Esophagus squamous epithelium (tissue), 5 donors: ENCODE results near the gene ANKRD31. TPM values are rescaled to one million over a fixed set of nuclear protein-coding genes. Genes with fewer than 3 reads are reported as not detected.

Source experiments
- DNase-seq: peaks from one replicate; lab custom pipeline; 2025; lab: John Stamatoyannopoulos, UW
- H3K27ac ChIP-seq, 4 donors: fragments of 200-600 bp; sonication (generic); one replicate each; pipeline ENCODE4 v1.5.1; 2016 to 2019; ENCODE audit warnings: mild to moderate bottlenecking in 1 of 4
- H3K27me3 ChIP-seq, 4 donors: fragments of 200-600 bp; sonication (generic); 1 replicate in 3 of 4; 2 replicates in 1 of 4; pipeline versions ENCODE4 v1.5.1 to v1.6.0; 2017 to 2021; ENCODE audit warnings: antibody characterized with exemption in 1 of 4
- H3K36me3 ChIP-seq, 3 donors: fragments of 200-600 bp; sonication (generic); one replicate each; pipeline ENCODE4 v1.5.1; 2016 to 2019
- H3K4me1 ChIP-seq, 3 donors: fragments of 200-600 bp; sonication (generic); one replicate each; pipeline ENCODE4 v1.5.1; 2017 to 2019
- H3K4me3 ChIP-seq, 4 donors: fragments of 200-600 bp; sonication (generic); 1 replicate in 3 of 4; 2 replicates in 1 of 4; pipeline ENCODE4 v1.5.1; 2016 to 2019; ENCODE audit warnings: mild to moderate bottlenecking in 2 of 4, moderate library complexity in 1 of 4
- H3K9me3 ChIP-seq, 3 donors: fragments of 200-600 bp; sonication (generic); one replicate each; pipeline ENCODE4 v1.5.1; 2016 to 2019
- CTCF ChIP-seq, 6 experiments: fragments of 450-650 bp in 4 of 6; fragments of 200-600 bp in 2 of 6; sonication (generic) in 2 of 6; IDR thresholded peaks; one replicate each; pipeline ENCODE4 v1.5.1; 2016 to 2019; ENCODE audit warnings: antibody characterized with exemption in 6 of 6, mild to moderate bottlenecking in 4 of 6, moderate library complexity in 4 of 6
- POLR2A ChIP-seq, 4 donors: fragments of 450-650 bp; IDR thresholded peaks; one replicate each; pipeline ENCODE4 v1.6.1; 2017; ENCODE audit warnings: antibody characterized with exemption in 4 of 4, mild to moderate bottlenecking in 4 of 4, moderate library complexity in 3 of 4
- WGBS, 2 donors: methylation state at CpG; one replicate each; pipeline ENCODE4 v1.1.5; 2018; 5-methylcytosine and 5-hydroxymethylcytosine counted together
- intact Hi-C: fragments of 100-400 bp; cut with DNase I; formaldehyde crosslinking; loops from one replicate; pipeline ENCODE4 v1.15.0; 2022
- total RNA-seq, 4 donors: library from RNA; depleted of rRNA; stranded (reverse); fragments of >200 nt; gene quantifications; one replicate each; pipeline ENCODE4 v1.1.0, GENCODE V29; 2016
- donor health status: DM: yes; HTN: yes; CAD: no.

Gene ANKRD31
- total RNA-seq, 4 donors from 2014 or later, result 0.19 to 1.1 (median 0.54) TPM

GRCh38 chr5:75243100-75243499 is 6.4 kb upstream of the ANKRD31 start:
- peak overlapping the region in 3 of 4 donors; percentile 56 to 84 (median 71) for H3K27ac ChIP-seq
- H3K27me3 ChIP-seq, result no peaks in the 10 kb centered on the region
- H3K9me3 ChIP-seq, result no peaks in the 10 kb centered on the region
- peaks cover 0 to 54% (median 0%) of the 10 kb centered on the region in 3 donors for H3K4me1 ChIP-seq
- intact Hi-C loops, result loop anchor here (10.0 kb wide), 1 partner anchor 82 kb away; no protein-coding TSS in a partner anchor
- 33 to 46% methylated on average over 1 of the region's 1 CpG for WGBS, 2 donors
- DNase-seq, result no peak
- H3K4me3 ChIP-seq, result no peak overlapping the region
- no peak for TF ChIP-seq CTCF (IDR thresholded peaks at IDR 0.05)
- no peak for TF ChIP-seq POLR2A (IDR thresholded peaks at IDR 0.05)
- no peaks in the 10 kb centered on the region for H3K36me3 ChIP-seq

GRCh38 chr5:75242067-75242466 is 5.4 kb upstream of the ANKRD31 start:
- DNase-seq, result no peak
- 84 to 91% methylated on average over 2 of the region's 2 CpGs for WGBS, 2 donors
- H3K4me1 ChIP-seq, result peaks cover 0 to 56% (median 4%) of the 10 kb centered on the region in 3 donors
- no peak overlapping the region for H3K4me3 ChIP-seq
- peak overlapping the region in 1 of 4 donors; percentile 84 for H3K27ac ChIP-seq
- no peaks in the 10 kb centered on the region for H3K27me3 ChIP-seq
- intact Hi-C loops, result loop anchor here (10.0 kb wide), 1 partner anchor 83 kb away; no protein-coding TSS in a partner anchor
- H3K9me3 ChIP-seq, result no peaks in the 10 kb centered on the region
- TF ChIP-seq POLR2A (IDR thresholded peaks at IDR 0.05), result no peak
- TF ChIP-seq CTCF (IDR thresholded peaks at IDR 0.05), result no peak
- no peaks in the 10 kb centered on the region for H3K36me3 ChIP-seq

GRCh38 chr5:75239681-75240080 is 3.0 kb upstream of the ANKRD31 start:
- TF ChIP-seq POLR2A (IDR thresholded peaks at IDR 0.05), result no peak
- peak in 2 of 6 experiments; percentile 7 to 39 for TF ChIP-seq CTCF (IDR thresholded peaks at IDR 0.05)

GRCh38 chr5:75235711-75236110 is 967 bp downstream of the ANKRD31 start:
- H3K4me3 ChIP-seq, result no peak overlapping the region
- no peaks in the 10 kb centered on the region for H3K9me3 ChIP-seq
- DNase-seq, result no peak
- TF ChIP-seq CTCF (IDR thresholded peaks at IDR 0.05) (no peak), POLR2A (IDR thresholded peaks at IDR 0.05) (no peak)
- H3K36me3 ChIP-seq, result no peaks in the 10 kb centered on the region
- H3K27ac ChIP-seq, result no peak overlapping the region
- H3K27me3 ChIP-seq, result no peaks in the 10 kb centered on the region
- peaks cover 6 to 38% (median 8%) of the 10 kb centered on the region in 3 donors for H3K4me1 ChIP-seq
- 94 to 96% methylated on average over 4 of the region's 4 CpGs for WGBS, 2 donors
- intact Hi-C loops, result no loop called here

More at GRCh38 chr5:75239681-75240080, 3.0 kb upstream of the ANKRD31 start:
- WGBS, 2 donors, result 41 to 66% methylated on average over 2 of the region's 2 CpGs
- DNase-seq, result no peak
- H3K27ac ChIP-seq, result peak overlapping the region in 1 of 4 donors; percentile 54
- intact Hi-C loops, result loop anchor here (10.0 kb wide), 1 partner anchor 85 kb away; no protein-coding TSS in a partner anchor
- H3K27me3 ChIP-seq, result no peaks in the 10 kb centered on the region
- H3K4me3 ChIP-seq, result no peak overlapping the region
- H3K36me3 ChIP-seq, result no peaks in the 10 kb centered on the region
- peaks cover 6 to 71% (median 8%) of the 10 kb centered on the region in 3 donors for H3K4me1 ChIP-seq
- no peaks in the 10 kb centered on the region for H3K9me3 ChIP-seq

GRCh38 chr5:75234251-75234650 is 2.4 kb downstream of the ANKRD31 start:
- DNase-seq, result no peak
- TF ChIP-seq POLR2A (IDR thresholded peaks at IDR 0.05), result no peak
- TF ChIP-seq CTCF (IDR thresholded peaks at IDR 0.05), result no peak
- Histone ChIP-seq H3K9me3 (no peaks in the 10 kb centered on the region), H3K4me3 (no peak overlapping the region), H3K27ac (no peak overlapping the region), H3K27me3 (no peaks in the 10 kb centered on the region), H3K4me1 (peaks cover 6 to 25% (median 8%) of the 10 kb centered on the region in 3 donors), H3K36me3 (no peaks in the 10 kb centered on the region)
- intact Hi-C loops, result no loop called here
